ENCODE data around the gene UQCRQ. TPM values are rescaled to one million over a fixed set of nuclear protein-coding genes. Genes with fewer than 3 reads are reported as not detected.

Gene UQCRQ
- total and polyA plus RNA-seq, 2 donors (not counting 1 experiment from before 2014, with no cell fraction given), result 71.1 to 90.0 TPM

- WGBS (ENCODE audit: insufficient coverage), result no CpG with 5 or more reads among the region's 1 CpG
- Histone ChIP-seq H3K9me3 (ENCODE audit: control extremely low read depth in 1 of 3, control insufficient read depth in 2 of 3, insufficient read depth in 1 of 3, low read length in 2 of 3) (no peaks in the 10 kb centered on the region), H2AFZ (ENCODE audit: insufficient read depth, low read depth, low read length, poor library complexity, severe bottlenecking) (no peak overlapping the region), H3K4me1 (ENCODE audit: control insufficient read depth in 2 of 2, insufficient read depth in 2 of 2, low read length in 2 of 2) (no peaks in the 10 kb centered on the region), H4K20me1 (ENCODE audit: control insufficient read depth, insufficient read depth, low read length, poor library complexity, severe bottlenecking) (no peaks in the 10 kb centered on the region), H3K79me2 (ENCODE audit: control insufficient read depth, insufficient read depth, low read length) (no peaks in the 10 kb centered on the region), H3K4me3 (ENCODE audit: control extremely low read depth in 1 of 5, extremely low read depth in 1 of 5, insufficient read depth in 1 of 5, low read depth in 2 of 5, low read length in 4 of 5) (no peak overlapping the region), H3K4me2 (replicated peaks; ENCODE audit: low read depth, low read length, poor library complexity, severe bottlenecking) (no peak overlapping the region), H3K36me3 (replicated peaks in 1 of 2; ENCODE audit: control extremely low read depth in 1 of 2, control insufficient read depth in 1 of 2, extremely low read depth in 1 of 2, insufficient read depth in 2 of 2, low read length in 1 of 2) (peaks cover 0 to 22% of the 10 kb centered on the region in 2 experiments), H3K27me3 (replicated peaks in 1 of 4; ENCODE audit: control extremely low read depth in 1 of 4, control insufficient read depth in 3 of 4, insufficient read depth in 4 of 4, low read length in 3 of 4) (no peaks in the 10 kb centered on the region), H3K27ac (ENCODE audit: low read length in 2 of 2) (no peak overlapping the region), H3K9ac (ENCODE audit: low read length) (no peak overlapping the region)
- ChIA-PET CTCF (interaction anchor here (1.5 kb wide), 1 partner anchor 11 kb away, joined by 9 read pairs; no protein-coding TSS in a partner anchor), POLR2A (no interaction called here)
- Mint-ChIP-seq H3K27ac (no peak overlapping the region), H3K9me3 (ENCODE audit: insufficient read depth) (no peaks in the 10 kb centered on the region), H3K27me3 (no peaks in the 10 kb centered on the region), H3K4me1 (peaks cover 3% of the 10 kb centered on the region), H3K4me3 (no peak overlapping the region)
- TF ChIP-seq CTCF (IDR thresholded peaks at IDR 0.05) (no peak), EZH2 (IDR thresholded peaks at IDR 0.05; ENCODE audit: borderline replicate concordance, insufficient read depth, low read depth, low read length, poor library complexity, severe bottlenecking) (no peak)
- intact Hi-C loops (cut with micrococcal nuclease), result no loop called here
- DNase-seq (no peak), ATAC-seq (ENCODE audit: low read depth) (no peak)
These were observed 6.3 kb downstream of the UQCRQ start for GRCh38 chr5:132872788-132873118.

- Histone ChIP-seq H2AFZ (ENCODE audit: insufficient read depth, low read depth, low read length, poor library complexity, severe bottlenecking) (no peak within 1 kb of the TSS), H3K9ac (ENCODE audit: low read length) (no peak within 1 kb of the TSS), H4K20me1 (ENCODE audit: control insufficient read depth, insufficient read depth, low read length, poor library complexity, severe bottlenecking) (no peaks in the 10 kb centered on the region), H3K27me3 (replicated peaks in 1 of 4; ENCODE audit: control extremely low read depth in 1 of 4, control insufficient read depth in 3 of 4, insufficient read depth in 4 of 4, low read length in 3 of 4) (no peaks in the 10 kb centered on the region), H3K79me2 (ENCODE audit: control insufficient read depth, insufficient read depth, low read length) (no peaks in the 10 kb centered on the region), H3K4me2 (replicated peaks; ENCODE audit: low read depth, low read length, poor library complexity, severe bottlenecking) (no peak within 1 kb of the TSS), H3K36me3 (replicated peaks in 1 of 2; ENCODE audit: control extremely low read depth in 1 of 2, control insufficient read depth in 1 of 2, extremely low read depth in 1 of 2, insufficient read depth in 2 of 2, low read length in 1 of 2) (peaks cover 0 to 28% of the 10 kb centered on the region in 2 experiments), H3K27ac (ENCODE audit: low read length in 2 of 2) (no peak within 1 kb of the TSS), H3K9me3 (ENCODE audit: control extremely low read depth in 1 of 3, control insufficient read depth in 2 of 3, insufficient read depth in 1 of 3, low read length in 2 of 3) (no peaks in the 10 kb centered on the region), H3K4me1 (ENCODE audit: control insufficient read depth in 2 of 2, insufficient read depth in 2 of 2, low read length in 2 of 2) (no peaks in the 10 kb centered on the region), H3K4me3 (ENCODE audit: control extremely low read depth in 1 of 5, extremely low read depth in 1 of 5, insufficient read depth in 1 of 5, low read depth in 2 of 5, low read length in 4 of 5) (no peak within 1 kb of the TSS)
- DNase-seq, result no peak
- ATAC-seq (ENCODE audit: low read depth), result no peak
- Mint-ChIP-seq H3K27me3 (no peaks in the 10 kb centered on the region), H3K4me3 (no peak within 1 kb of the TSS), H3K4me1 (peaks cover under 1% of the 10 kb centered on the region), H3K9me3 (ENCODE audit: insufficient read depth) (no peaks in the 10 kb centered on the region), H3K27ac (no peak within 1 kb of the TSS)
- CTCF ChIA-PET, result interaction anchor here (1.5 to 1.6 kb wide), 3 partner anchors 10 to 373 kb away, joined by 4 to 9 read pairs (median 4); no protein-coding TSS in a partner anchor
- POLR2A ChIA-PET, result no interaction called here
- no peak for TF ChIP-seq EZH2 (IDR thresholded peaks at IDR 0.05; ENCODE audit: borderline replicate concordance, insufficient read depth, low read depth, low read length, poor library complexity, severe bottlenecking)
- TF ChIP-seq CTCF (IDR thresholded peaks at IDR 0.05), result no peak
- WGBS (ENCODE audit: insufficient coverage), result 100% methylated on average over 1 of the region's 6 CpGs
- intact Hi-C loops (cut with micrococcal nuclease), result no loop called here
These were observed 6.9 kb downstream of the UQCRQ start, which contains the start of gene LEAP2 for GRCh38 chr5:132873119-132873929. Gene LEAP2, plus strand, starts transcription at chr5:132873668. Its CDS starts 27 bp downstream, at chr5:132873695.
